Gastroesophageal sphincter (tissue), 3 donors: Measurements from ENCODE around the gene ZNF780B.

Experiments used
- POLR2A ChIP-seq, 2 donors: fragments of 450-650 bp; IDR thresholded peaks; one replicate each; pipeline ENCODE4 v1.6.1; 2017; ENCODE audit warnings: antibody characterized with exemption in 2 of 2, mild to moderate bottlenecking in 2 of 2, moderate library complexity in 1 of 2
- TF ChIP-seq, protein P1 (sequence below), 4 experiments: fragments of 200-600 bp in 2 of 4; fragments of 450-650 bp in 2 of 4; sonication (generic) in 1 of 4; IDR thresholded peaks; one replicate each; pipeline ENCODE4 v1.5.1; 2017 to 2019; ENCODE audit warnings: antibody characterized with exemption in 4 of 4, mild to moderate bottlenecking in 2 of 4, moderate library complexity in 2 of 4

DNA sequence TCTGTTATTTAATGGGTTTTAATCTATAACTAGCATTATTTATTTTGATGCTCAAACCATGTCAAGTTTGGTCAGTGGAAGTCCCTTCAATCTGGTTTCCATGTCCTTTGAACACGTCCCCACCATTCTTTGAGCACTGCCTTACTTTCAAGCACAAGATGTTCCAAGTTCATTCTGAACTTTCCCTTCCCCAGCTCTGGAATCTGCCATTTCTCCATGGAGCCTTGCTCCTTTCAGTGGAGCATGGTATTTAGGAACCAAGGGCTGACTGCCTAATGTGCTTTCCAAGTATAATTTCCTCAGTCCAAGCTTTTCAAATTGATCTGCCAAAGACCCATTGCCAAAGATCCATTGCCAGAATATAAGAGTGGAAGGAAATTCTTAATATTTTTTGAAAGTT lies 60.2 kb downstream of the ZNF780B start:
- TF ChIP-seq, protein P1, sequence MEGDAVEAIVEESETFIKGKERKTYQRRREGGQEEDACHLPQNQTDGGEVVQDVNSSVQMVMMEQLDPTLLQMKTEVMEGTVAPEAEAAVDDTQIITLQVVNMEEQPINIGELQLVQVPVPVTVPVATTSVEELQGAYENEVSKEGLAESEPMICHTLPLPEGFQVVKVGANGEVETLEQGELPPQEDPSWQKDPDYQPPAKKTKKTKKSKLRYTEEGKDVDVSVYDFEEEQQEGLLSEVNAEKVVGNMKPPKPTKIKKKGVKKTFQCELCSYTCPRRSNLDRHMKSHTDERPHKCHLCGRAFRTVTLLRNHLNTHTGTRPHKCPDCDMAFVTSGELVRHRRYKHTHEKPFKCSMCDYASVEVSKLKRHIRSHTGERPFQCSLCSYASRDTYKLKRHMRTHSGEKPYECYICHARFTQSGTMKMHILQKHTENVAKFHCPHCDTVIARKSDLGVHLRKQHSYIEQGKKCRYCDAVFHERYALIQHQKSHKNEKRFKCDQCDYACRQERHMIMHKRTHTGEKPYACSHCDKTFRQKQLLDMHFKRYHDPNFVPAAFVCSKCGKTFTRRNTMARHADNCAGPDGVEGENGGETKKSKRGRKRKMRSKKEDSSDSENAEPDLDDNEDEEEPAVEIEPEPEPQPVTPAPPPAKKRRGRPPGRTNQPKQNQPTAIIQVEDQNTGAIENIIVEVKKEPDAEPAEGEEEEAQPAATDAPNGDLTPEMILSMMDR (IDR thresholded peaks at IDR 0.05) = no peak
- TF ChIP-seq POLR2A (IDR thresholded peaks at IDR 0.05) = no peak
